Effector memory CD8-positive, alpha-beta T cell (primary cell): ENCODE results near the gene C2CD4D.

ENCODE experiments used
- ATAC-seq: fragments of 150-1000 bp; cut with Tn5 transposase; replicated peaks from 2 replicates; pipeline ENCODE4 v1.10.0; 2021; ENCODE audit warnings: mild to moderate bottlenecking, moderate library complexity
- DNase-seq, 3 experiments: peaks; one replicate each; pipeline ENCODE4 v3.0.0; 2021
- H3K27ac Mint-ChIP-seq, 2 donors: one replicate each; pipeline ENCODE4 v1.8.0; 2022; ENCODE audit warnings: mild to moderate bottlenecking in 2 of 2, mixed read lengths in 2 of 2, moderate library complexity in 2 of 2
- H3K27me3 Mint-ChIP-seq, 2 donors: one replicate each; pipeline ENCODE4 v1.8.0; 2022; ENCODE audit warnings: mixed read lengths in 2 of 2
- H3K36me3 Mint-ChIP-seq: one replicate; pipeline ENCODE4 v1.8.0; 2022; ENCODE audit warnings: mild to moderate bottlenecking, moderate library complexity, mixed read lengths; ENCODE audit not compliant: insufficient read depth
- H3K4me1 Mint-ChIP-seq, 2 donors: one replicate each; pipeline ENCODE4 v1.8.0; 2022; ENCODE audit warnings: low read depth in 2 of 2, mixed read lengths in 2 of 2
- H3K4me3 Mint-ChIP-seq, 2 donors: one replicate each; pipeline ENCODE4 v1.8.0; 2022; ENCODE audit warnings: mild to moderate bottlenecking in 2 of 2, mixed read lengths in 2 of 2, moderate library complexity in 2 of 2
- H3K9me3 Mint-ChIP-seq, 2 donors: one replicate each; pipeline ENCODE4 v1.8.0; 2022; ENCODE audit warnings: mixed read lengths in 2 of 2

The C2CD4D gene

DNA sequence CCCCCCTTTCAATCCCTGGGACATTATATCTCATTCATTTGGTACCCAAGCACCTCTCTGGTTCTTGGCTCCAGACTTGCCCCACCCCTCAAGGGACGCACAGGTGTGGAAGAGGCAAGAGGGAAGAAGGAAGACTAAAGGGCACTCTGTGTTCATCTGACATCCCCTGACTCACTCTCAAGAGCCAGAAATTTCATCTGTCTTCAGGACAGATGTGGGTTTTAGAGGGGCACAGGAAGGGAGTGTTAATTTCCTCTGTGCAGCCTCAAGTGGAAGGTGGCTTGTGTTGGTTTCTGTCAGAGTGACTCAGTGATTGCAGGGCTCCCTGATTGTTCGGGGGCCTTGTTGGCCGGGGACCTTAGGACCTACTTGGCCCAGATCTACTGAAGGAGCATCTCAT, 2.4 kb downstream of the C2CD4D start:
- Mint-ChIP-seq H3K9me3 (no peaks in the 10 kb centered on the region), H3K36me3 (peaks cover 36% of the 10 kb centered on the region), H3K4me1 (peaks cover 38 to 60% of the 10 kb centered on the region in 2 donors), H3K4me3 (peak overlapping the region; percentile 78 to 98), H3K27ac (peak overlapping the region; percentile 86 to 99), H3K27me3 (no peaks in the 10 kb centered on the region)
- ATAC-seq, result peak; percentile 49
- peak in 1 of 3 experiments; percentile 28 for DNase-seq

DNA sequence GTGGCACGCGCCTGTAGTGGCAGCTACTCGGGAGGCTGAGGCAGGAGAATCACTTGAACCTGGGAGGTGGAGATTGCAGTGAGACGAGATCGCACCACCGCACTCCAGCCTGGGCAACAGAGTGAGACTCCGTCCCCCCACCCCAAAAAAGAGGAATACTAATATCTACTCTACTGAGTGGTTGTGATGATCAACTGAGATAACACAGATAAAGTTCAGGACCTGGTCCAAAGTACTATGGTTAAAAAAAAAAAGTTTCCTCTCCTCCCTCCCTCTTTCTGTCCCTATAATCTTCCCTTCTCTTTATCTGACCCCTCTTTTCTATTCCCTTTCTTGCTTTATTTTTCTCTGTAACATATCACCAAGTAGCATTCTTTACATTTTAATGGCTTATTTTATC, 4.0 kb downstream of the C2CD4D start:
- no peak for ATAC-seq
- H3K4me3 Mint-ChIP-seq, result peak overlapping the region in 1 of 2 donors; percentile 42
- H3K27me3 Mint-ChIP-seq, result no peaks in the 10 kb centered on the region
- peak overlapping the region in 1 of 2 donors; percentile 41 for H3K27ac Mint-ChIP-seq
- H3K9me3 Mint-ChIP-seq, result no peaks in the 10 kb centered on the region
- H3K4me1 Mint-ChIP-seq, result peaks cover 46 to 70% of the 10 kb centered on the region in 2 donors
- DNase-seq, result no peak
- H3K36me3 Mint-ChIP-seq, result peaks cover 40% of the 10 kb centered on the region

DNA sequence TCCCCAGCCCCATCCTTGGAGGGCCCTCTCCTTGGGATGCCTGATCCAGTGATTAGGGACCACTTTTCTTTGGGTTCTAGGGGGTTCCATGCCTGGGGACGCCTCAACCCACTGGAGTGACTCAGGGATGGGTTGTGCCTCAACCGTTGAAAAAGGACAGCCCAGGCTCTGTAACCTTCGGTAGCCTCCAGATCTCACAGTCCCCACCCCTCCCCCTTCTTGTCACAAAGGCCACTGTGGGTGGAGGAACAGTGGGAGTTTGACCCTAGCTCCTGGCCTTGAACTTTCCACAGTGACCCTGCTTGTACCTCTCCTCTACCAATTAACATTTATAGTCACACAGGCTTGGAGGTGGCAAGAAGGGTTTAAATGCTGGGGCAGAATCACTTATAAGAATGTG, 5.4 kb downstream of the C2CD4D start:
- H3K9me3 Mint-ChIP-seq, result no peaks in the 10 kb centered on the region
- ATAC-seq (no peak), DNase-seq (no peak)
- no peaks in the 10 kb centered on the region for H3K27me3 Mint-ChIP-seq
- H3K4me1 Mint-ChIP-seq, result peaks cover 46 to 71% of the 10 kb centered on the region in 2 donors
- peak overlapping the region in 1 of 2 donors; percentile 91 for H3K27ac Mint-ChIP-seq
- H3K36me3 Mint-ChIP-seq, result peaks cover 37% of the 10 kb centered on the region
- peak overlapping the region in 1 of 2 donors; percentile 89 for H3K4me3 Mint-ChIP-seq

DNA sequence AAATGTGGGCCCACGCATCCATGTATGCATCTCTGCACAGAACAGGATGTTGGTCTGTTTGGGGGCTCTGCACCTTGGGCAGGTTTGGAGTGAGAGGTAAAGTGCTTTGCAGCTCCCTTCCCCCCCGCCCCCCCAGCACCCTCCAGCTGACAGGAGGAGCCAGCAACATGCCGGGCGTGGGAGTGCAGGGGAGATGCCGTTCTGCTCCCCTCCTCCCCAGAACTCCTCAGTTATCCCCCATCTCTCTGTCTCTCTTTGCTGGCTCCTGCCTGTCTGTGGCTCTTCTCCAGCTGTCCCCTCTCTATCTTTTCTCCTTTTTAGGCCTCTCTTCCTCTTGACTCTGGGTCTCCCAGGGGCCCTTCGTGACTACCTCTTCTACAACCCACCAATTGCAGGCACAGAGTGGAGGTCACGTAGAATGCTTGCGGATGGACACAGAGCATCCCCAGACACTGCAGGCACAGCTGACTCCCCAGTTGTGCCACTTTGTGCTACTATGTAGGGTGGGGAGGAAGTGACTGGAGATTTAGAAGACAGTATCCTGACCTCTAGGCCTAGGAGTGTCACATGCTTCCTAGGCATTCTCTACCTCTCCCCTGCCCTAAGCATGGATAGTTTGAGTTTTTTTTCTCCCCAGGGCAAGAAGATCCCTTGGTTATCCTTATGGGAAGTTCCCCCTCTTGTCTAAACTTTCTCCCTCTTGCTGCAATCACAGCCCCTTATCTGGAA, 6.3 kb downstream of the C2CD4D start:
- Mint-ChIP-seq H3K27me3 (no peaks in the 10 kb centered on the region), H3K36me3 (peaks cover 37% of the 10 kb centered on the region), H3K4me1 (peaks cover 52 to 78% of the 10 kb centered on the region in 2 donors), H3K4me3 (peak overlapping the region; percentile 30 to 89), H3K27ac (peak overlapping the region in 1 of 2 donors; percentile 91), H3K9me3 (no peaks in the 10 kb centered on the region)
- ATAC-seq (no peak), DNase-seq (no peak)

DNA sequence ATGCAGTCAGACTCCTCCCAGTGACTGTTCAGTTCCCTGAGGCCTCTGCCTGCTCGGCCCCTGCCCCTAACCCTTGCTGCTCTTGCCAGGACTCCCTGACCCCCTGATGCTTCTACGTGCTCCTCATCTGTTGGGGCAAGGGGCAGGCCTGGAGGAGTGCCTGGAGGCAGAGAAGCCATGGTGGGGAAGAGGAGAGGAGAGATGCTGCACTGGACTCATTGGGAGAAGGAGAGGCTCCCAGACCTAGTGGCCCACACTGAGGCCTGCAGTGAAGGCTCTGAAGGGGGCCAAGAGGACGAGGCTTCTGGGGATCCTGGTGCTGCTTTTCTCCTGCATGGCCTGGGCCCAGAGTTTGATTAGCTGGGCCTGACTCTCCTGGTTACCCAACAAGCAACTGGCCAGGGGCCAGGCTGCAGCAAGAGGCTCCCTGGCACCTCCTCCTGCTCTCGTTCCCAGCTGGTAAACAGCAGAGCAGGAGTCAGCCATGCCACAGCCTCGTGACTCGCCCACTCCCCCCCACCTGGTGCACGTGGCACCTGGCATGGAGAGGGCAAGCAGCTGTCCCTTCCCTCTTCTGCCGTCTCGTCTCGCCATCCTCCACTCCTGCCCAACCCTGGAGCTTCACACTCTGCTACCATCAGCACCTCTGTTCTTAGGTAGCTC, 7.2 kb downstream of the C2CD4D start:
- H3K27ac Mint-ChIP-seq, result peak overlapping the region in 1 of 2 donors; percentile 91
- no peak for DNase-seq
- no peaks in the 10 kb centered on the region for H3K9me3 Mint-ChIP-seq
- H3K27me3 Mint-ChIP-seq, result no peaks in the 10 kb centered on the region
- peaks cover 36% of the 10 kb centered on the region for H3K36me3 Mint-ChIP-seq
- H3K4me3 Mint-ChIP-seq, result peak overlapping the region; percentile 54 to 89
- H3K4me1 Mint-ChIP-seq, result peaks cover 53 to 82% of the 10 kb centered on the region in 2 donors
- ATAC-seq, result no peak

DNA sequence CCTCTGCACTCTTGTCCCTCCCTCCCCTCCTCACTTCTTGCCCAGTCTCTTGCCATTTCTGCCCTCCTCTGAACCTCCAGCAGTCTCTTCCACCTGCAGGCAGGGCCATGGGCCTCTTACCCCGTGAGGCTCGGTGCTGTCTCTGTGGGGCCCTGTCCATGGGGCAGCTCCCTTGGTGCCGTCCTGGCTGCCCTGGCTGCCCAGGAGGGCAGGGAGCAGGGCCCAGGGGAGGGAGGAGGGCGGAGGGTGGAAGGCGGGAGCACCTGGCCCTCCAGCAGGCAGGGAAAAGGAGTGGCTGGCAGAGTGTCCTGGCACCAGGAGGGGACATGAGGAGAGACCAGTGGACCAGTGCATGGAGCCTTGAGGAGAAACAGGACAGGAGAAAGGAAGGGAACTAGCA, 8.0 kb downstream of the C2CD4D start, which contains the start of gene RORC:
Gene RORC, minus strand, starts transcription at position 198 of the 400 bp plus-strand sequence. Its CDS starts 38 bp downstream, at position 160.
- ATAC-seq (no peak), DNase-seq (no peak)
- H3K36me3 Mint-ChIP-seq, result peaks cover 28% of the 10 kb centered on the region
- peaks cover 45 to 76% of the 10 kb centered on the region in 2 donors for H3K4me1 Mint-ChIP-seq
- no peaks in the 10 kb centered on the region for H3K27me3 Mint-ChIP-seq
- peak within 1 kb of the TSS; percentile 63 to 89 for H3K4me3 Mint-ChIP-seq
- peak within 1 kb of the TSS; percentile 83 to 91 for H3K27ac Mint-ChIP-seq
- H3K9me3 Mint-ChIP-seq, result no peaks in the 10 kb centered on the region

DNA sequence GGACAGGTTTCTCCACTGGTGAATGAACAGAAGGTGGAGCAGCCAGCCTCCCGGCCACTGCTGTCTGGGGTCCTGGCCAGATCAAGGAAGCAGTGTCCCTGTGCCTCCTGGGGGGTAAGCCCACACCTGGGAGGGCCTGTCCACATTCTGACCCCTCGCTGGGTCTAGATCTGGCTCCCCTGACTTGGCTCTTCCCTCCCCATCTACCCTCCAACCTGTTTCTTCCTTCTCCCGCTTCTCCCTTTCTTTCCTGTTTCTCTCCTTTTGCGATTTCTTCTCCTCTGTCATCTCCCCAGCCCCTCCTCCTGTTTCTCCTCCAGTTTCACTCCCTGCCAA, 8.4 kb downstream of the C2CD4D start:
- Mint-ChIP-seq H3K9me3 (no peaks in the 10 kb centered on the region), H3K4me1 (peaks cover 42 to 76% of the 10 kb centered on the region in 2 donors), H3K36me3 (peaks cover 27% of the 10 kb centered on the region), H3K27ac (peak overlapping the region; percentile 83 to 91), H3K4me3 (peak overlapping the region; percentile 63 to 89), H3K27me3 (no peaks in the 10 kb centered on the region)
- DNase-seq, result no peak
- no peak for ATAC-seq

DNA sequence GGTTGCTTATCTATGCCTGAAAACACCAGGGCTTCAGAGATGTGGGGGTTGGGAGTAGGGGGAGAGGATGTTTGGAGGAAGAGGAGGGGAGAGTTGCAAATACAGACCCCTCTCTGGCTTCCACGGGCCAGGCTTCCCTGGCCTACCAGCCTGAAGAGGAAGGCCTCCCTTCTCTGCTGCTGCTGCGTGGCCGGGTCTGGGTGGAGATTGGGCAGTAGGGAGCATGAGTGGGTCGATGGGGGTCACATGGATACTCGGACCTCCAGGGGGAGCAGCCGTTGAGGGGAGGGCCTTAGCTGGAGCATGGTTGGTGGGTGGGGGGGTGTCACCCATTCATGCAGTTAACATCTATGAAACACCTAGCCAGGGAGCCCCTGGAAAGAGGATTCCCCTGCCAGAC, 9.6 kb downstream of the C2CD4D start:
- DNase-seq (no peak), ATAC-seq (no peak)
- peaks cover 30% of the 10 kb centered on the region for H3K36me3 Mint-ChIP-seq
- H3K27me3 Mint-ChIP-seq, result no peaks in the 10 kb centered on the region
- H3K27ac Mint-ChIP-seq, result peak overlapping the region; percentile 84 to 91
- peaks cover 46 to 77% of the 10 kb centered on the region in 2 donors for H3K4me1 Mint-ChIP-seq
- peak overlapping the region; percentile 78 to 89 for H3K4me3 Mint-ChIP-seq
- no peaks in the 10 kb centered on the region for H3K9me3 Mint-ChIP-seq

DNA sequence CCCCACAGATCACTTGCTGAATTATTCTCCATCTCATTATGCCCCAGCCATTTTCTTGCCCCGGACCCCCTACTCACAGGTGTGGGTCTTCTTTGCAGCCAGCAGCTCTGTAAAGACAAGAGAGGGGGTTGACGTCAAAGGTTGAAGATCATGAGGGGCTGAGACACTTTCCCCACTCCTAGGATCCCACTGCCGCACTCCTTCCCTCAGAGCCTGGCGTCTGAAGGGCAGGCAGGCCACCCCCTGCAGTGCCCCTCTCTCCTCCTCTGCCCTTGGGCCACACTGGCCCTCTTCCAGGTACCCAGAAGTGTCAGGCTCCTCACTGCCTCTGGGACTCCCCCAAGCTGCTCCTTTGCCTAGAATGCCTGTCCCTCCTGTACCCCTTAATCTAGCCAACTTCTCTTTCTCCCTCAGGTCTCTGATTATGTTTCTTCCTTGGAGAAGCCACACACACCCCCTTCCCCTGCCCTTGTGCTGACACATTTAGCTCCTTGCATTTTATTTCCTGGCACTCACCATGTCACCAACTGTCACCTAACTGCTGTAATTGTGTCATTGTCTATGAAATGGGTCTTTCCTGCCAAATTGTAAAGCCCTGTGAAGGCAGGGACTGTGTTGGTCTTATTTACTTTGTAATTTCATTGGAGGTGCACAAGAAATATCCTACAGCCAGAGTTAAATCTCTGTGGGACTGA, 10.1 kb downstream of the C2CD4D start:
- Mint-ChIP-seq H3K4me1 (peaks cover 46 to 73% of the 10 kb centered on the region in 2 donors), H3K9me3 (no peaks in the 10 kb centered on the region), H3K27me3 (no peaks in the 10 kb centered on the region), H3K36me3 (peaks cover 32% of the 10 kb centered on the region), H3K27ac (peak overlapping the region; percentile 84 to 91), H3K4me3 (peak overlapping the region; percentile 78 to 89)
- no peak for ATAC-seq
- no peak for DNase-seq

DNA sequence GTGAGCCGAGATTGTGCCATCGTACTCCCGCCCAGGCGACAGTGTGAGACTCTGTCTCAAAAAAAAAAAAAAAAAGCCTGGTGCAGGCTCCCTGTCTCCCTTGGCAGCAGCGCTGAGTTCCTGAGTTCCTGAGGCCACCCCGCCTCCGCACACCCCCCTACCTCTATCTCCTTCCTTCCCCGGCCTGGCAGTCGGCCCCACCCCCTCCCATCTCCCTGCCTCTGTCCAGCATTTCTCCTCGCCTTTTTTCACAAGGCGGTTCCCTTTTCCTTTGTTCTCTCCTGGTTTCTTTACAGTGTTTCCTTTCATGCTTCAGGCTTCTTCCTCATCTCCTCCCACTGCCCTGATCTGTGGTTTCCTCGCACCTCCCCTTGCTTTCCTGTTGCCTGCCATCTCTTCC, 10.7 kb downstream of the C2CD4D start:
- no peak for ATAC-seq
- Mint-ChIP-seq H3K4me3 (peak overlapping the region; percentile 78 to 89), H3K9me3 (no peaks in the 10 kb centered on the region), H3K27me3 (no peaks in the 10 kb centered on the region), H3K4me1 (peaks cover 46 to 69% of the 10 kb centered on the region in 2 donors), H3K27ac (peak overlapping the region; percentile 84 to 91), H3K36me3 (peaks cover 33% of the 10 kb centered on the region)
- DNase-seq, result no peak

DNA sequence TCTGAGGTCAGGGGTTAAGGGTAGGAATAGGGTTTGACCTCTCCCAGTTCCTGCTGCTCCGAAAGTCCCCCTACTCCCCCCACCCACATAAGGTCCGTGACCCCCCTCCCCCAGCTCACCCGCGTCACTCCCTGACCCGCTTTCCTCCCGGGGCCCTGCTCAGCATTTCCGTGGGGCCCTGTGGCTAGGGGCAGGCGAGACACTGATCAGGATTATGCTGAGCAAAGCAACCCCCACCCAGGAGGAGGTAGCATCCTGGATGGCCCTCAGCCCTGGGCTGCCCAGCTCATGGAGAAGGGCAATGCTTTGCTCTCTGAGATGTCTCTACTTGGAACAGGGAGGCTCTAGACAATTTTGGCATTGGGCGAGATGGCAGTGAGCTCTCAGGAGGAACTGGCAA, 11.8 kb downstream of the C2CD4D start:
- peak overlapping the region; percentile 84 to 91 for H3K27ac Mint-ChIP-seq
- H3K4me1 Mint-ChIP-seq, result peaks cover 42 to 62% of the 10 kb centered on the region in 2 donors
- peaks cover 31% of the 10 kb centered on the region for H3K36me3 Mint-ChIP-seq
- DNase-seq (no peak), ATAC-seq (peak; percentile 18)
- H3K9me3 Mint-ChIP-seq, result no peaks in the 10 kb centered on the region
- H3K27me3 Mint-ChIP-seq, result no peaks in the 10 kb centered on the region
- H3K4me3 Mint-ChIP-seq, result peak overlapping the region; percentile 78 to 89

DNA sequence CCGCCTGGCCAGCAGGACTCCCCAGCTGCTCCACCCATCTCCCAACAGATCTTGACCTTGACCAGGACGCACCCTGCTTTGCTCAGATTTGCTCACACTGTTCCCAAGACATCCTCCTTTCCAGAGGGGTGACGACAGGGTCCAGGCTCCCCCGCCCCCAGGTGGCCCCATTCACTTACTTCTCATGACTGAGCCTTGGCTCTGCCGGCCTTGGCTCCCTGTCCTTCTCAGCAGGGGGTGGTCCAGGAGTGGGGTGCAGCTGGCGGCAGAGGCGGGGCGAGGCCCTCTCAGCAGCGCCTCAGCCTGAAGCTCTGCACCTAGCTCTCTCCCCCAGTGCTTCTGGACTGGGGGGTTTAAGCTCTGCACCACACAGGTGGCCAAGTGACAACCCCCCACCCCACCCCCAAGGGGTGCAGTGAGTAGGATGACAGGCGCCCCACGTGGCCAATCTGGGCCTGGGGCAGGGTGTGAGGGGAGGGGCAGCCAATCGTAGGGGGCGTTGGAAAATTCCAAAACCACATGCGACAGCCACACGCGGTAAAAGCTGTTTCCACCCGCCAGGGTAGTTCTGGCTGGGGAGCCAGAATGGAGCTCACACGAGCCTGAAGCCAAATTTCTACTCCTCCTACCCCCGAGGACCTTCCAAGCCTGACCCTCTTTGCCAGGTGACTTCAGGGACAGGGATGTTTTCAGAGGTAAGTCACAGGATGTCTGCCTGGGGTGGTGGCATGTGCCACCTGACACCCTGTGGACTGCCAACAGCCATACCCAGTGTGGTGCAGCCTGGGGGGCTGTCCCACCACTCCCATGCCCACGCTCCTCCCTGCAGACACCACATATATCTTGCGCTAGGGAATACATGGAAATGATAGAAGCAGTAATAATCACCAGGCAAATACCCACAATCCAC, 13.6 kb downstream of the C2CD4D start:
- peak in 2 of 3 experiments; percentile 32 to 41 for DNase-seq
- Mint-ChIP-seq H3K4me1 (peaks cover 43 to 57% of the 10 kb centered on the region in 2 donors), H3K27me3 (no peaks in the 10 kb centered on the region), H3K4me3 (peak overlapping the region; percentile 74 to 89), H3K27ac (peak overlapping the region; percentile 52 to 91), H3K9me3 (no peaks in the 10 kb centered on the region), H3K36me3 (peaks cover 32% of the 10 kb centered on the region)
- ATAC-seq, result peak; percentile 36
